Measurements from ENCODE around the gene MTUS2.

Gene MTUS2

DNA sequence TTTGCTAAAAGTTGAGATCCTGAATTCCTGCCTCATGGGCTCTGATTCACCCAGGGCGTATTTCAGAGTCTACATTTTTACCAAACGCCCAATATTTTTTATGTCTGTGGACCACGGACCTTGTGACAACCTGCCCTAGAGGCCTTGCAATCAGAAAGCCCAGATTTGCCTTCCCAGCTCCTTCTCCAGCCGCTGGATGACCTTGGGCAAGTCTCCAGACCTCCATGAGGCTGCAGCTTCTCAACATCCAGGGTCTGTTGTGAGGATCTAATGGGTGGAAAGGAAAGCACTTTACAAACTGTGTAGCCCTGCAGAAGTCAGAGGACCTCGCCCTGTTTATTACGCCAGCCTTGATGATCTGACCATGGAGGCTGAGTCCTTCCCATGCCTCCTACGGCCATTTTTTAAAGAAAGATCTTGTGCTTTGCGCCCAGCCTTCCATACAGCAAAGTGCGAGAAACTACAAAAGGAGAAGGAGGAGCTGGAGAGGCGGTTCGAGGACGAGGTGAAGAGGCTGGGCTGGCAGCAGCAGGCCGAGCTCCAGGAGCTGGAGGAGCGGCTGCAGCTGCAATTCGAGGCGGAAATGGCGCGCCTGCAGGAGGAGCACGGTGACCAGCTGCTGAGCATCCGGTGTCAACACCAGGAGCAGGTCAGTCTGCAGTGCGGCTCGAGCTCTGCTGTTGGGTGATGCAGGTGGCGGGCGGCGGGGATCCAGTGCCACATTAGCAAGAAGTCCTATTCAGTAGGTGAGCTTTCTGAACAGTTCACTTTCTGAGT is 659.8 kb downstream of the MTUS2 start:
- Histone ChIP-seq H3K9me3 (ENCODE audit: insufficient read depth, low read length) (no peaks in the 10 kb centered on the region), H3F3A (ENCODE audit: insufficient read depth) (no peaks in the 10 kb centered on the region), H3K4me2 (ENCODE audit: low read depth, low read length, poor library complexity, severe bottlenecking) (no peak overlapping the region), H3K79me2 (ENCODE audit: insufficient read depth, low read length) (no peaks in the 10 kb centered on the region), H3K27ac (ENCODE audit: low read depth, low read length) (no peak overlapping the region), H3K9me2 (replicated peaks; ENCODE audit: insufficient read depth, low read length) (no peaks in the 10 kb centered on the region), H4K20me1 (ENCODE audit: low read depth, low read length) (no peaks in the 10 kb centered on the region), H3K4me3 (ENCODE audit: insufficient read depth, low read length, poor library complexity, severe bottlenecking) (no peak overlapping the region), H2AFZ (ENCODE audit: low read depth, low read length, severe bottlenecking) (no peak overlapping the region), H3K9ac (ENCODE audit: low read length) (no peak overlapping the region), H3K36me3 (ENCODE audit: low read length) (no peaks in the 10 kb centered on the region), H3K27me3 (ENCODE audit: low read length) (no peaks in the 10 kb centered on the region)
- TF ChIP-seq, protein P1, sequence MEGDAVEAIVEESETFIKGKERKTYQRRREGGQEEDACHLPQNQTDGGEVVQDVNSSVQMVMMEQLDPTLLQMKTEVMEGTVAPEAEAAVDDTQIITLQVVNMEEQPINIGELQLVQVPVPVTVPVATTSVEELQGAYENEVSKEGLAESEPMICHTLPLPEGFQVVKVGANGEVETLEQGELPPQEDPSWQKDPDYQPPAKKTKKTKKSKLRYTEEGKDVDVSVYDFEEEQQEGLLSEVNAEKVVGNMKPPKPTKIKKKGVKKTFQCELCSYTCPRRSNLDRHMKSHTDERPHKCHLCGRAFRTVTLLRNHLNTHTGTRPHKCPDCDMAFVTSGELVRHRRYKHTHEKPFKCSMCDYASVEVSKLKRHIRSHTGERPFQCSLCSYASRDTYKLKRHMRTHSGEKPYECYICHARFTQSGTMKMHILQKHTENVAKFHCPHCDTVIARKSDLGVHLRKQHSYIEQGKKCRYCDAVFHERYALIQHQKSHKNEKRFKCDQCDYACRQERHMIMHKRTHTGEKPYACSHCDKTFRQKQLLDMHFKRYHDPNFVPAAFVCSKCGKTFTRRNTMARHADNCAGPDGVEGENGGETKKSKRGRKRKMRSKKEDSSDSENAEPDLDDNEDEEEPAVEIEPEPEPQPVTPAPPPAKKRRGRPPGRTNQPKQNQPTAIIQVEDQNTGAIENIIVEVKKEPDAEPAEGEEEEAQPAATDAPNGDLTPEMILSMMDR (IDR thresholded peaks at IDR 0.05; ENCODE audit: insufficient read depth, low read length, poor library complexity, severe bottlenecking), result no peak
- TF ChIP-seq EZH2phosphoT487 (conservative IDR thresholded peaks at IDR 0.05; ENCODE audit: low read length), result no peak

DNA sequence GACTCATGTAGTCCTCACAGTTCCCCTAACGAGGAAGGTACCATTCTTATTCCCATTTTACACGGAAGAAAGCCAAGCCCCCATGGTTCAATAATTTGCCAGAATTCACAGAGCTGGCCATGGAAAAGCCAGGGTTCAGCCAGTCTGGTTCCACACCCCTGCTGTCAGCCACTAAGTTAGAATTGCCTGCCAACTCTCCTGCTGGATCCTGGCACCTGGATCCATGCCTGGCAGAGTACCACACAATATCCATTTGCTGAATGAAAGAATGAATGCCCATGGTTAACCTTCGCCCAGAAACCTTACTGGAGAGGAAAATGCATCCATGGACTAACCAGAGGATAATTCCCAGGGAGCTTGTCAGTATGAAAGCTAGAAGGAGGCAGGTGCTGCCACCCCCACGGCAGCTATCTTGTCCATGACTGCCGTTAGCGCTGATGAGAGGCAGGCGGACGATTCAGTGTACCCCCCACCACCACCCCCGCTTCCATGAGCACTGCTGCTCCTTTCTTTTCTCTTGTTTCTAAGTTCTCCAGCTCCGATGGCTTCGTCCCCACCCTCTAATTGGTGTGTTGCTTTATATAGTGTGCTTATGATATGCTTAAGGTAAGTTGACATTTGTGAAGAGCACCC is 660.9 kb downstream of the MTUS2 start:
- H3K4me2 ChIP-seq (ENCODE audit: low read depth, low read length, poor library complexity, severe bottlenecking), result no peak overlapping the region
- H2AFZ ChIP-seq (ENCODE audit: low read depth, low read length, severe bottlenecking), result no peak overlapping the region
- H3K27me3 ChIP-seq (ENCODE audit: low read length), result no peaks in the 10 kb centered on the region
- no peaks in the 10 kb centered on the region for H3F3A ChIP-seq (ENCODE audit: insufficient read depth)
- no peaks in the 10 kb centered on the region for H3K9me3 ChIP-seq (ENCODE audit: insufficient read depth, low read length)
- H3K27ac ChIP-seq (ENCODE audit: low read depth, low read length), result no peak overlapping the region
- no peak for TF ChIP-seq EZH2phosphoT487 (conservative IDR thresholded peaks at IDR 0.05; ENCODE audit: low read length)
- TF ChIP-seq, protein P1 (IDR thresholded peaks at IDR 0.05; ENCODE audit: insufficient read depth, low read length, poor library complexity, severe bottlenecking), result no peak
- no peak overlapping the region for H3K9ac ChIP-seq (ENCODE audit: low read length)
- H3K36me3 ChIP-seq (ENCODE audit: low read length), result no peaks in the 10 kb centered on the region
- no peak overlapping the region for H3K4me3 ChIP-seq (ENCODE audit: insufficient read depth, low read length, poor library complexity, severe bottlenecking)
- H3K9me2 ChIP-seq (replicated peaks; ENCODE audit: insufficient read depth, low read length), result no peaks in the 10 kb centered on the region
- H4K20me1 ChIP-seq (ENCODE audit: low read depth, low read length), result no peaks in the 10 kb centered on the region
- H3K79me2 ChIP-seq (ENCODE audit: insufficient read depth, low read length), result no peaks in the 10 kb centered on the region

DNA sequence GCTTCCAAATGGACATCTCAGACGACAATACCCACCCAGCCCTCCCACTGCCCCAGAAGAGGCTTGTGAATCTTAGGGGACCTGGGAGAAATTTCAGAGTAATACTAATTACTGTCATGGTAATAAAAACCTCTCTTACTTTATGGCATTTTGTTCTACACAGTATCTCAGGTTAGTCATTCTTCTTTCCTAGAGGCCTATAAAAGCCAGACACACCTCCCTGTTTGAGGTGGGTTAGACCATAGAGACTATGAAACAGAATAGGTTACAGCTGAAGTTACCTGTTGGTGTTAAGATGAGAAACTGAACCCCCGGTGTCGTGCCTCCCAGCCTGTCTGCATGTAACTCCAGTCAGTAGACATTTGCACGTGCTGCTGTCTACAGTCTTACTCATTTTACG is 661.5 kb downstream of the MTUS2 start:
- no peak overlapping the region for H3K27ac ChIP-seq (ENCODE audit: low read depth, low read length)
- no peaks in the 10 kb centered on the region for H4K20me1 ChIP-seq (ENCODE audit: low read depth, low read length)
- no peak overlapping the region for H3K9ac ChIP-seq (ENCODE audit: low read length)
- no peak overlapping the region for H3K4me2 ChIP-seq (ENCODE audit: low read depth, low read length, poor library complexity, severe bottlenecking)
- H3K9me3 ChIP-seq (ENCODE audit: insufficient read depth, low read length), result no peaks in the 10 kb centered on the region
- H3F3A ChIP-seq (ENCODE audit: insufficient read depth), result no peaks in the 10 kb centered on the region
- no peaks in the 10 kb centered on the region for H3K9me2 ChIP-seq (replicated peaks; ENCODE audit: insufficient read depth, low read length)
- no peaks in the 10 kb centered on the region for H3K27me3 ChIP-seq (ENCODE audit: low read length)
- no peaks in the 10 kb centered on the region for H3K79me2 ChIP-seq (ENCODE audit: insufficient read depth, low read length)
- H2AFZ ChIP-seq (ENCODE audit: low read depth, low read length, severe bottlenecking), result no peak overlapping the region
- H3K36me3 ChIP-seq (ENCODE audit: low read length), result no peaks in the 10 kb centered on the region
- no peak overlapping the region for H3K4me3 ChIP-seq (ENCODE audit: insufficient read depth, low read length, poor library complexity, severe bottlenecking)
- no peak for TF ChIP-seq EZH2phosphoT487 (conservative IDR thresholded peaks at IDR 0.05; ENCODE audit: low read length)
- TF ChIP-seq, protein P1 (IDR thresholded peaks at IDR 0.05; ENCODE audit: insufficient read depth, low read length, poor library complexity, severe bottlenecking), result no peak

All from SU-DHL-6 (cell line).